IPS-20b (cell line): ENCODE data around the gene CD80.

ENCODE experiments used
- H3K27ac ChIP-seq: one replicate; pipeline ENCODE4 v1.5.1; 2013; ENCODE audit warnings: low read length
- H3K27me3 ChIP-seq: 2 replicates; pipeline ENCODE4 v1.6.1; 2013; ENCODE audit warnings: mild to moderate bottlenecking, low read length, inconsistent platforms; ENCODE audit not compliant: insufficient read depth
- H3K36me3 ChIP-seq: 2 replicates; pipeline ENCODE4 v1.6.1; 2013; ENCODE audit warnings: low read depth, mild to moderate bottlenecking, inconsistent platforms, low read length, moderate library complexity; ENCODE audit not compliant: insufficient read depth
- H3K4me1 ChIP-seq: 2 replicates; pipeline ENCODE4 v1.6.1; 2013; ENCODE audit warnings: mild to moderate bottlenecking, control low read depth, inconsistent platforms, low read length, moderate library complexity; ENCODE audit not compliant: insufficient read depth
- H3K4me3 ChIP-seq: 2 replicates; pipeline ENCODE4 v1.5.1; 2013; ENCODE audit warnings: mild to moderate bottlenecking, low read length, inconsistent platforms
- H3K9ac ChIP-seq: 2 replicates; pipeline ENCODE4 v1.6.1; 2013; ENCODE audit warnings: low read depth, mild to moderate bottlenecking, inconsistent platforms, low read length, moderate library complexity
- H3K9me3 ChIP-seq: 2 replicates; pipeline ENCODE4 v1.6.1; 2013; ENCODE audit warnings: mild to moderate bottlenecking, low read depth, low read length, inconsistent platforms; ENCODE audit not compliant: insufficient read depth

CD80 gene

DNA sequence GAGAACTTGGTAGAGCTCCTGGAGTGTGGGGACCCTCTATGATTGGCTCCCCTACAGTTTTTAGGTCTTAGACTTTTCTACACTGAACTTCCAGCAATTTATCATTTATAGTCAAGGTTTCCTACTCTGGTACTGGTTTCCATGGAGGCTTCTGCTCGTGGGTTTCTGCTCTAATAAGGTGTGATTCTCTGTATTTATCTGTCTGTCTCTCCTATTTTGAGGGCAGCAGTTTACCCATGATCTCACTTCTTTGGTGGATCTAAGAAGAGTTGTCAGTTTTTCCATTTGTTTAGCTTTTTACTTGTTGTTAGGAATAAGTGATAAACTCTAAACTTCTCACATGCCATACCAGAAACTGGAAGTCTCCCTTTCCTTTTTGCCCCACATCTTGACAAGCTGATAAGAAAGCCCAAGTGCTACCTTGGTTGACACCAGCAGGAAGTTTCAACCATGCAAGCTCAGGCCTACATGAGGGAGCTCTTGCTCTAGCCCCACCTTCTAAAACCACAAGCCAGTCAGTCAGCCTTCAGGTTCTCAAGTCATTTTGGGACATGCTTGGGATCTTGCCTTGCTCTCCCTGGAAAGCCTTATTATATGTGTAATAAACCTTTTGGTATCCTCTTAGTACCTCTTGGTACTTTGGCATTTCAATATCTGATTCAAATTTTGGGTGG is 51.1 kb downstream of the CD80 start:
- Histone ChIP-seq H3K36me3 (peaks cover 83% of the 10 kb centered on the region), H3K4me1 (no peaks in the 10 kb centered on the region), H3K9ac (no peak overlapping the region), H3K4me3 (no peak overlapping the region), H3K27me3 (no peaks in the 10 kb centered on the region), H3K9me3 (no peaks in the 10 kb centered on the region), H3K27ac (no peak overlapping the region)

DNA sequence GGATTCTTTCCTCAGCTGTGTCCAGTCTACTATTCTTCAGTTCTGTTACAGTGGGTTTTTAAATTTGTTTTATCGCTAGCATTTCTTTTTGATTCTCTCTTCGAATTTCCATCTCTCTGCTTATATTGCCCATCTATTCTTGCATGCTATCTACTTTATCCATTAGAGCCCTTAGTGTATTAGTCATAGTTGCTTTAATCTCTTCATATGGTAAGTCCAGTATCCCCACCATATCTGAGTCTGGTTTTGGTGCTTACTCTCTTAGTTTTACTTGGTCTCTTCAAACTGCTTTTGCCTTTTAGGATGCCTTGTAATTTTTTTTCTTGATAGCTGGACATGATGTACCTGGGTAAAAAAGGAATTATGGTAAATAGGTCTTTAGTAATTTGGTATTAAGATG is 52.0 kb downstream of the CD80 start:
- Histone ChIP-seq H3K27ac (no peak overlapping the region), H3K36me3 (peaks cover 85% of the 10 kb centered on the region), H3K4me1 (no peaks in the 10 kb centered on the region), H3K27me3 (no peaks in the 10 kb centered on the region), H3K9me3 (no peaks in the 10 kb centered on the region), H3K4me3 (no peak overlapping the region), H3K9ac (no peak overlapping the region)

DNA sequence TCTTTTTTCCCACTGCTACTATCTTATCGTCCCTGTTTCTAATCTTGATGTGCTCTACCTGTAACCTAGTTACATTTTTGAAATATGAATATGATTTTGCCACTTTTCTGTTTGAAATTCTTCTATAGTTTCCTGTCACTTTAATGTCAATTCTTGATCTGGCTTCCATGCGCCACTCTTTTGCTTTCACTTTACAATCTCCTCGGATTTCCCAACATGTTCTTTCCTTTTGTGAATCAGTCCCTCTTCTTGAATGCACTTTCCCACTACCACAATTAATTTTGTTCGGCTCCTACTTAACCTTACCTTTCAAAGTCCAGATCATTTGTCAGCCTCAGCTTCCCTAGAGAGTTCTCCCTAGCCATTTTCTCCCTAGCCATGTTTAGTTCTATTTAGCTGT is 52.8 kb downstream of the CD80 start:
- H3K27ac ChIP-seq = no peak overlapping the region

DNA sequence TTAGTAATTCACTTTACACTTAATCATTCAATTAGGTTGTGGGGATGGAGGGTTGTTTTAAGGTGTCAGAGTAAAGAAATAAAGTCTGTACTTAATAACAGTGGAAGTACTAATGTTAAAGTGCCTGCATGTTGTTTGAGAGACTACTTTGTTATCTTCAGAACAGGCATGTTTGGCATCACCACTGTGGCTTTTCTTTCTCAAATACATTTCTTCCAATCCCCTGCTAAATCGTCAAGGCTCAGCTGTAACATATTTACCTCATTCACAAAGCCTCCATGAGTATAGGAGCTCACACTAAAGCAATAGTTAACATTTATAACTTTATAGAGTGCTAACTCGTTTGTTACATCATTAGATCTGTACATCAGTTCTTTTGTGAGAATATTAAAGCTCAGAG is 58.5 kb downstream of the CD80 start:
- no peaks in the 10 kb centered on the region for H3K27me3 ChIP-seq
- no peaks in the 10 kb centered on the region for H3K9me3 ChIP-seq
- H3K9ac ChIP-seq = no peak overlapping the region
- no peak overlapping the region for H3K27ac ChIP-seq
- no peaks in the 10 kb centered on the region; the same call in 1 of the 2 replicates for H3K4me1 ChIP-seq
- peak overlapping the region; percentile 94; the same call in 1 of the 2 replicates for H3K4me3 ChIP-seq
- H3K36me3 ChIP-seq = peaks cover 41% of the 10 kb centered on the region

More for the DNA sequence above, 52.8 kb downstream of the CD80 start:
- H3K9ac ChIP-seq = no peak overlapping the region
- no peak overlapping the region for H3K4me3 ChIP-seq
- H3K36me3 ChIP-seq = peaks cover 83% of the 10 kb centered on the region
- no peaks in the 10 kb centered on the region for H3K9me3 ChIP-seq
- H3K4me1 ChIP-seq = no peaks in the 10 kb centered on the region
- H3K27me3 ChIP-seq = no peaks in the 10 kb centered on the region

DNA sequence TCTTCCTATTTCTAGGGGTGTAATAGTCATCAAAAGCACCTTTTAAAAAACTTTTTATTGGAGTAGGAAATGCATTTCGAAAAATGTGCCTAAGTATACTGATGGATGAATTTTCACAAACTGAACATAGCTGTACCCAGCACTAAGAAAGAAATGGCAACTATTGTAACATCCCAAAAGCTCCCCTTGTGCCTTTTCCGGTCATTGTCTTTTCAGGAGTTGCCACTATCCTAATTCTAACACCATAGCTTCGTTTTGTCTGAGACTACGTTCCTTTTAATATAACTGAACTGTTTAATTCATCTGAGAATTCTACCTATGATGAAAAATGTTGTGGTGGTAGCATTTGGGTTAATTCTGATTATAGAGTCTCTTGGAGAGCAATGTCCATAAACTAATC is 59.1 kb downstream of the CD80 start:
- H3K27ac ChIP-seq = no peak overlapping the region
- no peaks in the 10 kb centered on the region for H3K9me3 ChIP-seq
- peak overlapping the region; percentile 94 for H3K4me3 ChIP-seq
- H3K27me3 ChIP-seq = no peaks in the 10 kb centered on the region
- H3K36me3 ChIP-seq = peaks cover 35% of the 10 kb centered on the region
- no peaks in the 10 kb centered on the region; the same call in 1 of the 2 replicates for H3K4me1 ChIP-seq
- peak overlapping the region; percentile 17; the same call in 1 of the 2 replicates for H3K9ac ChIP-seq

DNA sequence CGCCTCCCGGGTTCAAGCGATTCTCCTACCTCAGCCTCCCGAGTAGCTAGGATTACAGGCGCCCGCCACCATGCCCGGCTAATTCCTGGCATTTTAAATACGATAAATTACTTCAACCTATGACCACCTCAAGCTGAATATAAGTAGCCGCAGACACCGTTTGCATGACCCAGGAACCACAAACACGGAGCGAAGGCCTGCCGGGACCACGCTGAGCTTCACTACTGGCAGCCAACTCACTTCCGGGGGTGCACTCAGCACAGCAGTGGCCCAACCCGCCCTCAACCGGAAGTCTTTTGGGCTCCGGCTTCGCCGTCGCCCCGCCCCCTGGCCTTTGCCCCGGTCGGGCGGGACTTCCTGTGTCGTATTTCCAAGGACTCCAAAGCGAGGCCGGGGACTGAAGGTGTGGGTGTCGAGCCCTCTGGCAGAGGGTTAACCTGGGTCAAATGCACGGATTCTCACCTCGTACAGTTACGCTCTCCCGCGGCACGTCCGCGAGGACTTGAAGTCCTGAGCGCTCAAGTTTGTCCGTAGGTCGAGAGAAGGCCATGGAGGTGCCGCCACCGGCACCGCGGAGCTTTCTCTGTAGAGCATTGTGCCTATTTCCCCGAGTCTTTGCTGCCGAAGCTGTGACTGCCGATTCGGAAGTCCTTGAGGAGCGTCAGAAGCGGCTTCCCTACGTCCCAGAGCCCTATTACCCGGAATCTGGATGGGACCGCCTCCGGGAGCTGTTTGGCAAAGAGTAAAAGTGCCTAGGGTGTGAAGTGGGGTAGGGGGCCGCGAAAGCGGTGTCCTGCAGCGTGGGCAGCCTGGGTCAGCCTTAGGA is 61.0 kb downstream of the CD80 start, which contains the start of gene TIMMDC1:
TIMMDC1 (plus strand) TSS at position 362 of the 826 bp plus-strand sequence; CDS start at position 549, 187 bp downstream.
- H3K9me3 ChIP-seq = no peaks in the 10 kb centered on the region
- peak within 1 kb of the TSS; percentile 94 for H3K4me3 ChIP-seq
- no peaks in the 10 kb centered on the region for H3K27me3 ChIP-seq

DNA sequence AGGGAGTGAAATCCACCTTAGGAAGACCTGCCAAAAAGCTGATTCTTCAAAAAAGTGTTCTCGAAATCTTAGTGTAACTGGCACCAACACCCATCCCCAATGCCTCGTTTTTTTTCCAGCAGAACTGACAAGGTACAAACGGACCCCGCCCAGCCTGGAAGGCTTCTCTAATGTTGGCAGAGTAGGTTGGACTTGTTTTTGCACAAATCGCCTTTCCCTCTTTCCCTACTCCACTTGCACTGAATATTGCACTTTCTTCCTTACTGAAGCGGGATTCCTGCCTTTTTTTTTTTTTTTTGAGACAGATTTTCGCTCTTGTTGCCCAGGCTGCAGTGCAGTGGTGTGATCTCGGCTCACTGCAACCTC is 61.6 kb downstream of the CD80 start:
- H3K4me3 ChIP-seq = peak overlapping the region; percentile 94
- H3K4me1 ChIP-seq = no peaks in the 10 kb centered on the region; the same call in 1 of the 2 replicates
- peaks cover 13% of the 10 kb centered on the region; the same call in 1 of the 2 replicates for H3K36me3 ChIP-seq
- peak overlapping the region; percentile 36 for H3K27ac ChIP-seq
- H3K9me3 ChIP-seq = no peaks in the 10 kb centered on the region
- peak overlapping the region; percentile 97 for H3K9ac ChIP-seq
- no peaks in the 10 kb centered on the region for H3K27me3 ChIP-seq

More for the DNA sequence above, 61.0 kb downstream of the CD80 start, which contains the start of gene TIMMDC1:
- Histone ChIP-seq H3K36me3 (peaks cover 17% of the 10 kb centered on the region), H3K9ac (peak within 1 kb of the TSS; percentile 97), H3K27ac (peak within 1 kb of the TSS; percentile 36), H3K4me1 (no peaks in the 10 kb centered on the region; the same call in 1 of the 2 replicates)

DNA sequence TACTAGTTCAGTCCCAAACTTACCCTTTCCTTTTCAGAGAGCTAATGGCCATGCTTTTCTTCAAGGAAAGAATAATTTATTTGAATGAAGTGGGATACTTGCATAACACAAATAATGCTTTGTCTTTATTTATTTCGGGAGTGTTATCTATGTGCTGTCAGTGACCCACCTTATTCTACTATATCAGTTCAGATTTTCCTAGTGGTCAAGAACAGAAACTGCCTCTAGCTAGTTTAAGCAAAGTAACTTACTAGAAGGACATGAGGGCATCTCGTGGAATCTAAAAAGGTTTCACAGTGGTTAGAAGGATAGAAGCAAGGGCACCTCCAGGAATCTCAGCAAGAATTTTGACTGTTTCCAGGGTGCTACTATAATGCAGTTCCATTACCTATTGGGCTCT is 64.8 kb downstream of the CD80 start:
- no peaks in the 10 kb centered on the region for H3K27me3 ChIP-seq
- H3K9me3 ChIP-seq = no peaks in the 10 kb centered on the region
- peaks cover 23% of the 10 kb centered on the region for H3K36me3 ChIP-seq
- H3K4me3 ChIP-seq = no peak overlapping the region
- H3K4me1 ChIP-seq = no peaks in the 10 kb centered on the region; the same call in 1 of the 2 replicates
- no peak overlapping the region for H3K27ac ChIP-seq
- H3K9ac ChIP-seq = no peak overlapping the region

DNA sequence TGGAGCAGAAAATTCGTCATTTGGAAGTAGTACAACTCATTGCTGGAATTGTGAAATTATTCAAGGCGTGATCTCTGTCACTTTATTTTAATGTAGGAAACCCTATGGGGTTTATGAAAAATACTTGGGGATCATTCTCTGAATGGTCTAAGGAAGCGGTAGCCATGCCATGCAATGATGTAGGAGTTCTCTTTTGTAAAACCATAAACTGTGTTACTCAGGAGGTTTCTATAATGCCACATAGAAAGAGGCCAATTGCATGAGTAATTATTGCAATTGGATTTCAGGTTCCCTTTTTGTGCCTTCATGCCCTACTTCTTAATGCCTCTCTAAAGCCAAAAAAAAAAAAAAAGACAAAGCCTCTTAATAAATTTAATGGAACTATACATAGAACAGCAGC is 66.6 kb downstream of the CD80 start:
- Histone ChIP-seq H3K27me3 (no peaks in the 10 kb centered on the region), H3K4me3 (no peak overlapping the region), H3K27ac (no peak overlapping the region)

DNA sequence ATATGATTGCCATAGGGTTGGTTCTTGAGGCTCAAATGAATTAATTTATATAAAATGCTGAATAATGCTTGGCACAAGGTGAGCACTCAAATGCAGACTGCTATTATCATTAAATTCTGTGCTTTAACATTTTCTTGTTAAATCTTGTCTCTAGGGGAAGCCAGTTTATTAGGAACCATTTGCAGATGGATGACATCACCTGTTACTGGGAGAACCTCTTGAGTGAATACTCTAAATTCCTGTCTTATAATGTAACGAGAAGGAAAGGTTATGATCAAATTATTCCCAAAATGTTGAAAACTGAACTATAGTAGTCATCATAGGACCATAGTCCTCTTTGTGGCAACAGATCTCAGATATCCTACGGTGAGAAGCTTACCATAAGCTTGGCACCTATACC is 67.3 kb downstream of the CD80 start:
- Histone ChIP-seq H3K4me3 (no peak overlapping the region), H3K27ac (no peak overlapping the region), H3K9ac (no peak overlapping the region), H3K36me3 (peaks cover 40% of the 10 kb centered on the region), H3K4me1 (no peaks in the 10 kb centered on the region; the same call in 1 of the 2 replicates), H3K27me3 (no peaks in the 10 kb centered on the region), H3K9me3 (no peaks in the 10 kb centered on the region)

More for the DNA sequence above, 66.6 kb downstream of the CD80 start:
- Histone ChIP-seq H3K4me1 (no peaks in the 10 kb centered on the region; the same call in 1 of the 2 replicates), H3K9ac (no peak overlapping the region), H3K36me3 (peaks cover 36% of the 10 kb centered on the region), H3K9me3 (no peaks in the 10 kb centered on the region)

DNA sequence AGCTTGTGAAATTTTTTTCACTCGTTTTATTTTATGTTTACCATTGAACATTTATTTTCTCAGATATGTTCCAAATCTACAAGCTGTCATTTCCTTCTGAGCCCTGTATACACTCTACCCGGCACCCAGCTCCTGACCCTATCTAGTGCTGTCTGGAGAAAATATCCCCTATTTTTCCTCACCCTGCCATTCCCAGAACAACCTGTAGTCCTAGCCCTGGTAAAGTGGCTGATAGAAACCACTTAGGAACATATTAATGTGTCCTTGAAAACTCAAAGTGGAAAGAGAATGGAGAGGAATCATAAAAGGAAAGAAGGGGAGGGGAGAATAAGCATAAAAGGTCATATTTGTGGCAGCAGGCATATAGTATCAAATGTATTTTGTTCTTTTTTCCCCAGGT is 69.3 kb downstream of the CD80 start:
- no peaks in the 10 kb centered on the region for H3K27me3 ChIP-seq
- no peak overlapping the region for H3K27ac ChIP-seq
- no peak overlapping the region for H3K9ac ChIP-seq
- H3K4me1 ChIP-seq = no peaks in the 10 kb centered on the region
- H3K4me3 ChIP-seq = no peak overlapping the region
- no peaks in the 10 kb centered on the region for H3K9me3 ChIP-seq
- H3K36me3 ChIP-seq = peaks cover 59% of the 10 kb centered on the region
